ENCODE measurements around the gene TIMM17A.

TIMM17A gene

GRCh38 chr1:201928266-201928665 lies 27.0 kb upstream of the TIMM17A start:
- WGBS (ENCODE audit: insufficient coverage): 95% methylated on average over 1 of the region's 3 CpGs
- no peak for DNase-seq
- H3K4me3 ChIP-seq (ENCODE audit: control insufficient read depth in 1 of 7, extremely low read depth in 1 of 7, insufficient read depth in 4 of 7, low read depth in 2 of 7, low read length in 6 of 7): no peak overlapping the region
- CTCF ChIA-PET: interaction anchor here (1.9 kb wide), 1 partner anchor 32 kb away, joined by 4 read pairs; no protein-coding TSS in a partner anchor
- H3K27ac ChIP-seq (ENCODE audit: insufficient read depth in 1 of 2, low read depth in 1 of 2, low read length in 2 of 2, poor library complexity in 1 of 2, severe bottlenecking in 2 of 2): no peak overlapping the region
- H3K27me3 ChIP-seq (replicated peaks in 2 of 5; ENCODE audit: control insufficient read depth in 4 of 5, insufficient read depth in 5 of 5, low read length in 4 of 5): peaks cover 0 to 13% (median 0%) of the 10 kb centered on the region in 5 experiments
- no peaks in the 10 kb centered on the region for H3K9me3 ChIP-seq (ENCODE audit: control extremely low read depth in 1 of 5, control insufficient read depth in 4 of 5, insufficient read depth in 2 of 5, low read depth in 1 of 5, low read length in 4 of 5)
- H3K4me1 ChIP-seq (ENCODE audit: control extremely low read depth in 1 of 4, control insufficient read depth in 4 of 4, insufficient read depth in 4 of 4, low read length in 3 of 4): no peaks in the 10 kb centered on the region
- no peaks in the 10 kb centered on the region for H3K36me3 ChIP-seq (ENCODE audit: control insufficient read depth in 4 of 4, insufficient read depth in 4 of 4, low read length in 3 of 4)
- POLR2A ChIA-PET: no interaction called here

GRCh38 chr1:201930137-201930536 lies 25.2 kb upstream of the TIMM17A start:
- no peak for DNase-seq
- Histone ChIP-seq H3K36me3 (ENCODE audit: control insufficient read depth in 4 of 4, insufficient read depth in 4 of 4, low read length in 3 of 4) (no peaks in the 10 kb centered on the region), H3K27ac (ENCODE audit: insufficient read depth in 1 of 2, low read depth in 1 of 2, low read length in 2 of 2, poor library complexity in 1 of 2, severe bottlenecking in 2 of 2) (no peak overlapping the region), H3K9me3 (ENCODE audit: control extremely low read depth in 1 of 5, control insufficient read depth in 4 of 5, insufficient read depth in 2 of 5, low read depth in 1 of 5, low read length in 4 of 5) (no peaks in the 10 kb centered on the region), H3K27me3 (replicated peaks in 2 of 5; ENCODE audit: control insufficient read depth in 4 of 5, insufficient read depth in 5 of 5, low read length in 4 of 5) (peaks cover 0 to 16% (median 5%) of the 10 kb centered on the region in 5 experiments), H3K4me3 (ENCODE audit: control insufficient read depth in 1 of 7, extremely low read depth in 1 of 7, insufficient read depth in 4 of 7, low read depth in 2 of 7, low read length in 6 of 7) (no peak overlapping the region), H3K4me1 (ENCODE audit: control extremely low read depth in 1 of 4, control insufficient read depth in 4 of 4, insufficient read depth in 4 of 4, low read length in 3 of 4) (no peaks in the 10 kb centered on the region)
- 84% methylated on average over 4 of the region's 4 CpGs for WGBS (ENCODE audit: insufficient coverage)
- ChIA-PET CTCF (interaction anchor here (1.8 kb wide), 1 partner anchor 15 kb away, joined by 8 read pairs; the partner anchor contains the start of gene LMOD1), POLR2A (no interaction called here)

- no peak overlapping the region for H3K27ac ChIP-seq (ENCODE audit: insufficient read depth in 1 of 2, low read depth in 1 of 2, low read length in 2 of 2, poor library complexity in 1 of 2, severe bottlenecking in 2 of 2)
- no peak overlapping the region for H3K4me3 ChIP-seq (ENCODE audit: control insufficient read depth in 1 of 7, extremely low read depth in 1 of 7, insufficient read depth in 4 of 7, low read depth in 2 of 7, low read length in 6 of 7)
- H3K27me3 ChIP-seq (replicated peaks in 2 of 5; ENCODE audit: control insufficient read depth in 4 of 5, insufficient read depth in 5 of 5, low read length in 4 of 5): peaks cover 0 to 16% (median 5%) of the 10 kb centered on the region in 5 experiments
- H3K4me1 ChIP-seq (ENCODE audit: control extremely low read depth in 1 of 4, control insufficient read depth in 4 of 4, insufficient read depth in 4 of 4, low read length in 3 of 4): no peaks in the 10 kb centered on the region
- H3K36me3 ChIP-seq (ENCODE audit: control insufficient read depth in 4 of 4, insufficient read depth in 4 of 4, low read length in 3 of 4): no peaks in the 10 kb centered on the region
- no peak for DNase-seq
- ChIA-PET POLR2A (no interaction called here), CTCF (interaction anchor here (1.6 to 1.8 kb wide), 2 partner anchors 15 to 23 kb away, joined by 3 to 8 read pairs; partner anchors contain the start of gene LMOD1)
- WGBS (ENCODE audit: insufficient coverage): 83% methylated on average over 4 of the region's 5 CpGs
- H3K9me3 ChIP-seq (ENCODE audit: control extremely low read depth in 1 of 5, control insufficient read depth in 4 of 5, insufficient read depth in 2 of 5, low read depth in 1 of 5, low read length in 4 of 5): no peaks in the 10 kb centered on the region
These were observed 24.5 kb upstream of the TIMM17A start for GRCh38 chr1:201930803-201931202.

- no peak for DNase-seq
- ChIA-PET POLR2A (no interaction called here), CTCF (no interaction called here)
- no peaks in the 10 kb centered on the region for H3K36me3 ChIP-seq (ENCODE audit: control insufficient read depth in 4 of 4, insufficient read depth in 4 of 4, low read length in 3 of 4)
- H3K27ac ChIP-seq (ENCODE audit: insufficient read depth in 1 of 2, low read depth in 1 of 2, low read length in 2 of 2, poor library complexity in 1 of 2, severe bottlenecking in 2 of 2): no peak overlapping the region
- peaks cover 0 to 2% (median 0%) of the 10 kb centered on the region in 4 experiments for H3K4me1 ChIP-seq (ENCODE audit: control extremely low read depth in 1 of 4, control insufficient read depth in 4 of 4, insufficient read depth in 4 of 4, low read length in 3 of 4)
- H3K4me3 ChIP-seq (ENCODE audit: control insufficient read depth in 1 of 7, extremely low read depth in 1 of 7, insufficient read depth in 4 of 7, low read depth in 2 of 7, low read length in 6 of 7): no peak overlapping the region
- WGBS (ENCODE audit: insufficient coverage): 88% methylated on average over 5 of the region's 5 CpGs
- H3K9me3 ChIP-seq (ENCODE audit: control extremely low read depth in 1 of 5, control insufficient read depth in 4 of 5, insufficient read depth in 2 of 5, low read depth in 1 of 5, low read length in 4 of 5): no peaks in the 10 kb centered on the region
- peaks cover 0 to 9% (median 5%) of the 10 kb centered on the region in 5 experiments for H3K27me3 ChIP-seq (replicated peaks in 2 of 5; ENCODE audit: control insufficient read depth in 4 of 5, insufficient read depth in 5 of 5, low read length in 4 of 5)
These were observed 21.4 kb upstream of the TIMM17A start for GRCh38 chr1:201933840-201934430.

GRCh38 chr1:201937624-201938213 lies 17.6 kb upstream of the TIMM17A start:
- WGBS (ENCODE audit: insufficient coverage): no CpG with 5 or more reads among the region's 5 CpGs
- CTCF ChIA-PET: interaction anchor here (1.2 to 1.7 kb wide), 3 partner anchors 13 to 55 kb away, joined by 3 read pairs; no protein-coding TSS in a partner anchor

GRCh38 chr1:201938440-201939035 lies 16.8 kb upstream of the TIMM17A start:
- WGBS (ENCODE audit: insufficient coverage): 94% methylated on average over 3 of the region's 4 CpGs
- CTCF ChIA-PET: interaction anchor here (0.9 to 1.6 kb wide), 4 partner anchors 11 to 71 kb away, joined by 3 read pairs; no protein-coding TSS in a partner anchor

More at GRCh38 chr1:201937624-201938213, 17.6 kb upstream of the TIMM17A start:
- peak in 2 of 3 donors; percentile 8 to 26 for DNase-seq
- Histone ChIP-seq H3K9me3 (ENCODE audit: control extremely low read depth in 1 of 5, control insufficient read depth in 4 of 5, insufficient read depth in 2 of 5, low read depth in 1 of 5, low read length in 4 of 5) (no peaks in the 10 kb centered on the region), H3K36me3 (ENCODE audit: control insufficient read depth in 4 of 4, insufficient read depth in 4 of 4, low read length in 3 of 4) (no peaks in the 10 kb centered on the region), H3K4me3 (ENCODE audit: control insufficient read depth in 1 of 7, extremely low read depth in 1 of 7, insufficient read depth in 4 of 7, low read depth in 2 of 7, low read length in 6 of 7) (no peak overlapping the region), H3K4me1 (ENCODE audit: control extremely low read depth in 1 of 4, control insufficient read depth in 4 of 4, insufficient read depth in 4 of 4, low read length in 3 of 4) (peaks cover 0 to 2% (median 0%) of the 10 kb centered on the region in 4 experiments), H3K27me3 (replicated peaks in 2 of 5; ENCODE audit: control insufficient read depth in 4 of 5, insufficient read depth in 5 of 5, low read length in 4 of 5) (peaks cover 0 to 7% (median 0%) of the 10 kb centered on the region in 5 experiments), H3K27ac (ENCODE audit: insufficient read depth in 1 of 2, low read depth in 1 of 2, low read length in 2 of 2, poor library complexity in 1 of 2, severe bottlenecking in 2 of 2) (no peak overlapping the region)
- POLR2A ChIA-PET: interaction anchor here (0.7 kb wide), 1 partner anchor 80 kb away, joined by 4 read pairs; no protein-coding TSS in a partner anchor

More at GRCh38 chr1:201938440-201939035, 16.8 kb upstream of the TIMM17A start:
- no peaks in the 10 kb centered on the region for H3K36me3 ChIP-seq (ENCODE audit: control insufficient read depth in 4 of 4, insufficient read depth in 4 of 4, low read length in 3 of 4)
- peaks cover 0 to 5% (median 3%) of the 10 kb centered on the region in 5 experiments for H3K27me3 ChIP-seq (replicated peaks in 2 of 5; ENCODE audit: control insufficient read depth in 4 of 5, insufficient read depth in 5 of 5, low read length in 4 of 5)
- no peak for DNase-seq
- POLR2A ChIA-PET: interaction anchor here (0.7 kb wide), 1 partner anchor 80 kb away, joined by 4 read pairs; no protein-coding TSS in a partner anchor
- no peak overlapping the region for H3K4me3 ChIP-seq (ENCODE audit: control insufficient read depth in 1 of 7, extremely low read depth in 1 of 7, insufficient read depth in 4 of 7, low read depth in 2 of 7, low read length in 6 of 7)
- H3K27ac ChIP-seq (ENCODE audit: insufficient read depth in 1 of 2, low read depth in 1 of 2, low read length in 2 of 2, poor library complexity in 1 of 2, severe bottlenecking in 2 of 2): no peak overlapping the region
- no peaks in the 10 kb centered on the region for H3K9me3 ChIP-seq (ENCODE audit: control extremely low read depth in 1 of 5, control insufficient read depth in 4 of 5, insufficient read depth in 2 of 5, low read depth in 1 of 5, low read length in 4 of 5)
- H3K4me1 ChIP-seq (ENCODE audit: control extremely low read depth in 1 of 4, control insufficient read depth in 4 of 4, insufficient read depth in 4 of 4, low read length in 3 of 4): peaks cover 0 to 2% (median 0%) of the 10 kb centered on the region in 4 experiments

Data from common myeloid progenitor, CD34-positive (primary cell).